GM19324 (cell line): ENCODE measurements around the gene P2RY2.
"Not testable (repeated sequence)": the region's sequence is repeated elsewhere in the genome, so short reads cannot be mapped to it uniquely, and the experiment has no call there.

ENCODE experiments used
- ATAC-seq: cut with Tn5 transposase; IDR thresholded peaks from one replicate; pipeline ENCODE4 v1.9.1; 2021; ENCODE audit warnings: mild to moderate bottlenecking, moderate library complexity; ENCODE audit not compliant: unreplicated experiment, low FRiP score

The P2RY2 gene

DNA sequence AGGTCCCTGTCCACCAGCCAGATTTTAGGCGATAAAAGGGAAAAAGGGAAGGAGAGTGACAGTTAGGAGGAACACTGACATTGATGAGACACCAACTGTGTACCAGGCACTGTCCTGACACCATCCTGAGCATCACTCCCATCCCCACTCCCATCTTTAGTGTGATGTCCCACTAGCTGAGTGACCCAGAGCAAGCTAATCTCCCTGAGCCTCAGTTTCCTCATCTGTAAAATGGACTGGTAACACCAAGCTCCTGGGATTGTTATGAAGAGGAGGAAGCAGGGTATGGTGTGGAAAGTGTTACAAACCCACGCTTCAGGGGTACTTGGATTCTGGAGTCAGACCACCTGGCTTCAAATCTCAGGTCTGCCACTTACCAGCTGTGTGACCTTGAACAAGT is 45.6 kb downstream of the P2RY2 start:
- ATAC-seq = no peak

DNA sequence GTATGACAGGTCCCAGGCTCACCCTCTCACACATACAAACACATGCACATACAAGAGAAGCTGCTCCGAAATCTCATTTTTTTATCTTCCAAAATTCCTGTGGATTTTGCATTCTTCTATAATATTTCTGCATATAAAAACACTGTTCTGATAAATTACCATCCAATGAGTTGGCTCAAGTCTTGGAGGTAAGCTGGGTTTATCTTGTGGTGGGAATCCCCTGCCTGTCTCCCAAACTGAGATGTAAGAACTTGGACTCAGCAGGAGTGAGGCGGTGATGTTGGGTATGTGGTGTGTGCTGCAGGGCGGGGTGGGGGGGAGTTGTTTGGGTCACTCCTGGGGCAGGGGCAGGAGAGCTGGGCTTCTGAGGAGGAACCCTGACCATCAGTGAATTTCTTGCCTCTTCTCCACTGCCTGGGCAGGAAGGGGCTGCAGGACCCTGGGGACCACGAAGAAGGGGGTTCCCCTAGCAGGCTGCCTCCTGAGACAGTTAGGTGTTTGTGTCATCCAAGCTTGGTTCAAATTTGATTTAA is 47.3 kb downstream of the P2RY2 start:
- ATAC-seq = no peak

- ATAC-seq = no peak
Observed at GRCh38 chr11:73265853-73266645, 48.0 kb downstream of the P2RY2 start.

- no peak for ATAC-seq
Observed at GRCh38 chr11:73266646-73267020, 48.6 kb downstream of the P2RY2 start.

DNA sequence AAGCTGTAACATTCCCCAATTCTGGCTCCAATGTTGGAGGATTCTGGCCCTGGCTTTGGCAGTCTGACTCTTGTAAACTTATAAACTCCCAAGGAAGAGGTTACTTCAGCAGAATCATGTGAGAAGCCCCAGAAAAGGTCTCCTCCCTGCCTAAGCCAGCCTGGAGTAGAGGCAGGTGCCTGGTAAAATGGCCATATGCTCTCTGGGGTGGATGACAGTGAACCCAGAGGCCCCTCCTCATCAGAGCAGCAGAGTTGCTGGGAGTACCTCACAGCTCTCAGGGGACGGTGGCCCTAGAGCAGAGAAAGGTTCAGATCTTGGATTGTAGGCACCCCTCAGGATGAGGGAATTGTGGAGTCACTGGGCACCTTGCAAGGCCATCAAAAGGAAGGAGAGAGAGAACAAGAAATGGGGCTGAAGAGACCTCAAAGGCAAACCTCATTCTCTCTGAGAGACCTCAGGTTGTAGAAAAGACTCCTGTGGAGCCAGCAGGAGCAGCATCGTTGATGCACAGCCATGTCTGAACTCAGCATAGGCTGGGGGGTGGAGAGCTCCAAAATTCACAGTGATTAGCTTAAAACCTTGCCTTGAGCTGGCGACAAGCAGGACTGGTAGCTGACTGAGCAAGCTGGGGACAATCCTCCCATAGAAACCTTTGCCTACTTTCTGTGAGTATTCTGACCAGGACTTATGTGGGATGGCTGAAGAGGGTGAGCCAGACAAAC is 49.2 kb downstream of the P2RY2 start:
- ATAC-seq = no peak

GRCh38 chr11:73267906-73268540 is 49.9 kb downstream of the P2RY2 start:
- no peak for ATAC-seq

DNA sequence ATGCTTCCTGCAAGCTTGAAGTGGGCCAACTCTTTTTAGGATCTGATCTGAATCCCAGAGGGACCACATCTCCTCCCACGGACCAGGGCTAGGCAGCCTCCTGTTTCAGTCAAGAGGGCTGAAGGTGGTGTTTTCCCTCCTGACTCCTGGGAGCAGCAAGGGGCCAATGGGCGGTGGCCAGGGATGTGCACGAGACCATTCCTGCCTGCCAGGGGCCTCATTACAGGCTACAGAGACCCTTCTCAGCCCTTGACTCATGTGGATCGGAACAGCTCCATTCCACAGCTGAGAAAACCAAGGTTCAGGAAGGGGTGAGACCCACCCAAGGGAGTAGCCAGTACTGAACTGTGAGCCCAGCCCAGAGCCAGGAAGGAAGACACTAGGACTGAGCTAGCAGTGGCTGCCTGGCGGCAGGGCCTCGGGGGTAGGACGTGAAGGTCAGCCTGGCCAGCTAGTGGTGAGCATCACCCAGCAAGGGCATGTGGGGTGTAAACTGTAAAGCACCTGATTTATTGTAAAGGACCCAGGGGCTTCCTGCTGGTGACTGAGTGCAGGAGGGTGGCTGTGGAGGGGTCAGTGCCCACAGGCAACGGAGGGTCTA is 50.7 kb downstream of the P2RY2 start:
- no peak for ATAC-seq

- no peak for ATAC-seq
Observed at GRCh38 chr11:73269459-73270015, 51.5 kb downstream of the P2RY2 start.

GRCh38 chr11:73270016-73270854 is 52.2 kb downstream of the P2RY2 start:
- no peak for ATAC-seq

GRCh38 chr11:73270855-73271477 is 52.9 kb downstream of the P2RY2 start:
- ATAC-seq = no peak

GRCh38 chr11:73271478-73271865 is 53.4 kb downstream of the P2RY2 start:
- not testable (repeated sequence) for ATAC-seq

DNA sequence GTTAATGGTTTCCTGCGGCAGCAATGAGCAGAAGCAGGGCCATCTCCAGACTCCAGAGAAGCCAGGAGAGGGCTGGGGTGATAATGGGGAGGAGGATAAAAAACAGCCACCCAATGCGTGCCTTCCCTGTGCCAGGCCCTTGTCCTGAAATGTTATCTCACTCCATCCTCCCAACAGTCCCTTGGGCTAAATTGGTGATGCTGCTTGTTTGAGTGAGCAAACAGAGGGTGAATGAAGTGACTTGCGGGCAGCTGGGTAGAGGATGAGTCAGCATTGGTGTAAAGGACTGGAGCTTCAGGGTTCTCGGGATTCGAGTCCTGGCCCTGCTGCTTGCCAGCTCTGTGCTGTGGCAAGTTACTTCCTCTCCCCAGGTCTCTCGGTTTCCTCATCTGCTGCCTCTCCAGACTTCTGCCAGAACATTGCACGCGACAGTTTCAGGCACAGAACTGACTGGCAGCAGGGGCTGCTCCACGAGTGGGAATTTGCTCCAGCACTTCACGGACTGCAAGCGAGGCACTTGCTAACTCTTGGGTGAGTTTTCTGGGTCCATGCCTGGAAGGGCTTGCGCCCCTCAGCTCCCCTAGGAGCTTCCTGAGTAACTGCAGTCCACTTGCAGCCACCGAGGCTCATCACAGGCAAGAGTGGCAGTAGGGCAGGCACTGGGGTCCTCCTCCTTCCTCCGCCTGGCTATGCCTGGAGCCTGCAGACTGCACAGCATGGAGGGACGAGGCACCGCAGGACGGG is 54.0 kb downstream of the P2RY2 start, which contains the start of gene P2RY6:
P2RY6 (plus strand) TSS at position 403 of the 744 bp plus-strand sequence. CDS start 24,181 bp downstream, outside the sequence.
- ATAC-seq = no peak

GRCh38 chr11:73272680-73273038 is 54.6 kb downstream of the P2RY2 start:
- no peak for ATAC-seq

- no peak for ATAC-seq
Observed at GRCh38 chr11:73273222-73273895, 55.3 kb downstream of the P2RY2 start.

DNA sequence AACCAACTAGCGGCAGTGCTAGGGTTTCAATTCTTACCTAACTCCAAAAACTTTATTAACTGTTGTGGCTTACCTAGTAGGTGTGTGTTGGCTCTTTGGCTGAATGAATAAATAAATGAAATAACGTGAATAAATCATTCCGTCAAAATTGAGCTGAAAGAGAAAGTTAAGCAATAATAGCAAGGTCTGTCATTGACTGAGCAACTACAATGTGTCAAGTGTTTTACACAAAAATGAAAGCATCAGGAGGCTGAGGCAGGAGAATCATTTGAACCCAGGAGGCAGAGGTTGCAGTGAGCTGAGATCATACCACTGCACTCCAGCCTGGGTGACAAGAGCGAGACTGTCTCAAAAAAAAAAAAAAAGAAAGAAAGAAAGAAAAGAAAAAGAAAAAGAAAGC is 56.1 kb downstream of the P2RY2 start:
- not testable (repeated sequence) for ATAC-seq

DNA sequence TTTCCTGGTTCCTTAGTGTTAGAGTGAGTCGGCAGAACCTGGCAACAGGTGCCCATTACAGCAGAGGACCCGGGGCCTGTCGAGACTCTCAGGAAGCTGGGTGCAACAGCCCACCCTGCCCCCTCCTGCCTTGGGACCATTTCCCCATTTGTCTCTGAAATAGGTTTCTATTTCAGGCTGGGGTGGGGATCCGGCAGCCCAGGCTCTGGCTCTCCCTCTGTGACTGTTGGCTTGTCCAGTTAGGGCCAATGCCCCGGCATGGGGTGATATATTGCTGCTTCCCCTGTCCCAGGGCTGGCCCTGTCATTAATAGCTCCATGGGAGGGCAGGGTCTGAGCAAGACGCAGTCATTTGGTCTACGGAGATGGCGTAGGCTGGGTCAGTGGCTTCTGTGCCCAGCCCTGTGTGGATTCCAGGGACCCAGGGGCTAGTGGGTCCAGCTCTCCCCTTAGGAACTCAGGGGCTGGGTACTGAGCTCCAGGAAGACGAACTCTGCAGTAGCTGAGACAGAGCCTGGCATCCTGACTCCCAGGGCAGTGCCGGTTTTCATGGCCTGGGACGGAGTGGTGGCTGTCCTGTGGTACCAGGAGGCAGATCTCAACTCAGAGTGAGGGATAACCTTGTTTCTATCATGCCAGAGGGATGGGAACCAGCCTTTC is 56.8 kb downstream of the P2RY2 start:
- no peak for ATAC-seq

DNA sequence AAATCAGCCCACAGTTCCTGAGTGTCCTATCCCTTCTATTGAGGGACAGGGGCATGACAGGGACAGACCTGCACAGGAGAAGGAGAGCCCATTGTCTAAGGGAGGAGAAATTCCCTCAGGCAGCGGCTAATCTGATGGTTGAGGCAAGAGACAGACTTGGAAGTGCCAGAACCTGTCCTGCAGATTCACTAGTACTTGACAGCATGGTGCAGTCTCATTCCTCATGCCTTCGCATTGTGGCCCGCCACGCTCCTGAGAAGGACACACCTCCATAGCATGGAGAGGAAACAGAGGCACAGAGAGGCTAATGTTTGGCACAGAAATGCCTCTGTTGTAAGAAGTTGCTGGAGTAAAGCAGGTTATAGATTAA is 57.3 kb downstream of the P2RY2 start:
- ATAC-seq = no peak

DNA sequence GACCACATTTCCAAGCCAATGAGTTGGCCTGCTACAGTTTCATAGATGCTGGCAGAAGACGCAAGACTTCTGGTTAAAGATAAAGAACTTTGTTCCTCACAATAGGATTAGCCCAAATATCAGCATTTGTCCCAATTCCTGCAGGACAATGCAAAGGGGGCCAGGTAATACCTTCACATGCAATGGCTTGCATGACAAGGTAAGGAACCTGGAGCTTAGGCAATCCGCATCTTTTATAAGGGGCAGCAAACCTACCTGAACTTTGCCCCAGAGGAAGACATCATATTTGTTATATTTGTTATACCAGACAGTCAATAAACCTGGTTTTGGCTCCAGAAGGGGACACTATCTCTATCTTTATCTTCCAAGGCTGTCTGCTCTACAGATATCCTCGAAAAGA is 59.4 kb downstream of the P2RY2 start:
- no peak for ATAC-seq
